OCI-LY7 (cell line): ENCODE results near the gene PRRG4. TPM values are rescaled to one million over a fixed set of nuclear protein-coding genes. Genes with fewer than 3 reads are reported as not detected.

Experiments
- BruUV-seq: library from RNA; stranded (reverse); fragments of 400-500 nt; replicated peaks from 2 replicates; lab custom pipeline; 2021; lab: Mats Ljungman, UMichigan
- CTCF ChIA-PET: fragments of 300-600 bp; sonication (Branson Sonifier 250); formaldehyde crosslinking; loops from one replicate; lab custom pipeline; 2022; ENCODE audit warnings: antibody characterized with exemption; ENCODE audit not compliant: unreplicated experiment; lab: Charles Lee
- POLR2A ChIA-PET: fragments of 300-600 bp; sonication (Branson Sonifier 250); formaldehyde crosslinking; loops from one replicate; lab custom pipeline; 2022; ENCODE audit warnings: antibody characterized with exemption; lab: Charles Lee
- DNase-seq: peaks from one replicate; pipeline ENCODE4 v3.0.0-alpha.2; 2015; ENCODE audit warnings: low spot score
- H2AFZ ChIP-seq: fragments of 200-600 bp; sonication (generic), shearing (Covaris generic); 2 replicates; pipeline ENCODE4 v1.6.1; 2014; ENCODE audit warnings: mild to moderate bottlenecking, antibody characterized with exemption, low read length, moderate library complexity
- H3K27ac ChIP-seq: fragments of 200-600 bp; sonication (generic); 2 replicates; pipeline ENCODE4 v1.5.1; 2014; ENCODE audit warnings: mixed run types, low read depth, mild to moderate bottlenecking, moderate library complexity, low read length, inconsistent platforms; ENCODE audit not compliant: poor library complexity, severe bottlenecking
- H3K36me3 ChIP-seq: fragments of 200-600 bp; sonication (generic); 2 replicates; pipeline ENCODE4 v1.6.1; 2014; ENCODE audit warnings: mild to moderate bottlenecking, antibody characterized with exemption, low read length, moderate library complexity, mixed read lengths; ENCODE audit not compliant: insufficient read depth
- H3K4me1 ChIP-seq: fragments of 200-600 bp; sonication (generic); 2 replicates; pipeline ENCODE4 v1.5.1; 2014; ENCODE audit warnings: mild to moderate bottlenecking, low read length; ENCODE audit not compliant: insufficient read depth, poor library complexity, severe bottlenecking
- H3K4me2 ChIP-seq: fragments of 200-600 bp; sonication (generic); 2 replicates; pipeline ENCODE4 v1.6.1; 2014; ENCODE audit warnings: mild to moderate bottlenecking, low read length
- H3K4me3 ChIP-seq: fragments of 200-600 bp; sonication (generic); 2 replicates; pipeline ENCODE4 v1.5.1; 2014; ENCODE audit warnings: mild to moderate bottlenecking, low read depth, low read length; ENCODE audit not compliant: poor library complexity, severe bottlenecking
- H3K79me2 ChIP-seq: fragments of 200-600 bp; sonication (generic); 2 replicates; pipeline ENCODE4 v1.6.1; 2016; ENCODE audit warnings: low read depth, mild to moderate bottlenecking, low read length, moderate library complexity, mixed read lengths; ENCODE audit not compliant: insufficient read depth
- H3K9me2 ChIP-seq: fragments of 200-600 bp; sonication (generic); 2 replicates; pipeline ENCODE4 v1.6.1; 2016; ENCODE audit warnings: mild to moderate bottlenecking, low read length, mixed read lengths; ENCODE audit not compliant: insufficient read depth
- H3K9me3 ChIP-seq: fragments of 200-600 bp; sonication (generic); 2 replicates; pipeline ENCODE4 v1.6.1; 2014; ENCODE audit warnings: mild to moderate bottlenecking, mixed run types, low read length, mixed read lengths
- H4K20me1 ChIP-seq: fragments of 200-600 bp; sonication (generic); 2 replicates; pipeline ENCODE4 v1.6.1; 2014; ENCODE audit warnings: mild to moderate bottlenecking, antibody characterized with exemption, low read length, moderate library complexity, mixed read lengths; ENCODE audit not compliant: insufficient read depth
- EZH2phosphoT487 ChIP-seq: fragments of 200-600 bp; sonication (generic); IDR thresholded peaks from 2 replicates; pipeline ENCODE4 v1.6.1; 2018; ENCODE audit warnings: low read depth, borderline replicate concordance, mild to moderate bottlenecking, mixed run types, antibody characterized with exemption, low read length, moderate library complexity, mixed read lengths
- intact Hi-C: fragments of 100-400 bp; cut with micrococcal nuclease; formaldehyde crosslinking; loops from one replicate; pipeline ENCODE4 v1.10.0; 2022; ENCODE audit not compliant: unreplicated experiment
- total RNA-seq, 2 experiments: library from RNA; depleted of rRNA in 1 of 2; stranded (reverse); fragments of >200 nt in 1 of 2; shearing (Covaris generic) in 1 of 2; gene quantifications; 2 replicates each; pipeline ENCODE4 v1.2.3, GENCODE V29; 2014 to 2022
- TF ChIP-seq, protein P1 (sequence below): fragments of 200-600 bp; sonication (generic); conservative IDR thresholded peaks from 2 replicates; pipeline ENCODE4 v1.5.1; 2014; ENCODE audit warnings: mild to moderate bottlenecking, antibody characterized with exemption, low read length, moderate library complexity, mixed read lengths

The PRRG4 gene
- total RNA-seq, 2 experiments from 2014 or later, result not detected

DNA sequence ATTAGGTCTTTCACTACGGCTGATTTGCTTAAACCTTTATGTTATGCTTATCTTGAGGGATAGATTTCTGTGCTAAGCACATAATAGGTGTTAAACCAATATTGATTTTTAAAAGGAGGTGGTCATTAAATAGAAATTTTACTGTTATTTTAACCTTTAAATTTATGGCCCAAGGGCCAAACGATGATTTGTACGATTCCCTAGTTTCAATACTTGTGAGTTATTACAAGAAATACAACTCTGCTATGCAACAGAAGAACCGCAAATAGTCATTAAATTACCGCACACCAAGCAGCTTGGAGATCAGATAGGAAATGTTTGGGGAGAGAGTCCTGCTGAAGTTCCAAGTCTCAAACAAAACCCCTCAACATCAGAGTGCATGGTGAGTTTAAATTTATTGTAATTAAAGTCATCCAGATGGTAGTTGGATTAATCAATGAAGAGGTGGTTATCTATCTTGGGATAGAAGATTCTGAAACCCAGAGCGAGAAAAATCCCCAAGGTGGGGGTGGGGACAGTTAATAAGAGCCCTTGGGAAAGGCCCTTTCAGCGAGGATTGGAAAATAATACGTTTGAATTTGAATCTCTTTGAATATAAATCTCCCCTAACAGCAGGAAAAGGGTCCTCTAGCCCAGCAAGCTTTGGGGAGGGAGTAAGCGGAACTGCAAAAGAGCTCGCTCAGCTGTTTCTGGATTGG, 62.1 kb downstream of the PRRG4 start:
- no peaks in the 10 kb centered on the region for H3K9me3 ChIP-seq
- peak overlapping the region; percentile 86 for H3K4me3 ChIP-seq
- peaks cover 32% of the 10 kb centered on the region for H3K79me2 ChIP-seq
- TF ChIP-seq EZH2phosphoT487, result no peak
- TF ChIP-seq, protein P1, sequence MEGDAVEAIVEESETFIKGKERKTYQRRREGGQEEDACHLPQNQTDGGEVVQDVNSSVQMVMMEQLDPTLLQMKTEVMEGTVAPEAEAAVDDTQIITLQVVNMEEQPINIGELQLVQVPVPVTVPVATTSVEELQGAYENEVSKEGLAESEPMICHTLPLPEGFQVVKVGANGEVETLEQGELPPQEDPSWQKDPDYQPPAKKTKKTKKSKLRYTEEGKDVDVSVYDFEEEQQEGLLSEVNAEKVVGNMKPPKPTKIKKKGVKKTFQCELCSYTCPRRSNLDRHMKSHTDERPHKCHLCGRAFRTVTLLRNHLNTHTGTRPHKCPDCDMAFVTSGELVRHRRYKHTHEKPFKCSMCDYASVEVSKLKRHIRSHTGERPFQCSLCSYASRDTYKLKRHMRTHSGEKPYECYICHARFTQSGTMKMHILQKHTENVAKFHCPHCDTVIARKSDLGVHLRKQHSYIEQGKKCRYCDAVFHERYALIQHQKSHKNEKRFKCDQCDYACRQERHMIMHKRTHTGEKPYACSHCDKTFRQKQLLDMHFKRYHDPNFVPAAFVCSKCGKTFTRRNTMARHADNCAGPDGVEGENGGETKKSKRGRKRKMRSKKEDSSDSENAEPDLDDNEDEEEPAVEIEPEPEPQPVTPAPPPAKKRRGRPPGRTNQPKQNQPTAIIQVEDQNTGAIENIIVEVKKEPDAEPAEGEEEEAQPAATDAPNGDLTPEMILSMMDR, result no peak
- DNase-seq, result no peak
- peak overlapping the region; percentile 71 for H3K4me2 ChIP-seq
- H3K4me1 ChIP-seq, result peaks cover 26% of the 10 kb centered on the region
- H2AFZ ChIP-seq, result peak overlapping the region; percentile 77
- H3K27ac ChIP-seq, result peak overlapping the region; percentile 82
- H3K9me2 ChIP-seq, result no peaks in the 10 kb centered on the region
- peaks cover 18% of the 10 kb centered on the region for H3K36me3 ChIP-seq
- H4K20me1 ChIP-seq, result peaks cover 20% of the 10 kb centered on the region
- intact Hi-C loops, result loop anchor here (10.0 kb wide), 3 partner anchors 143 to 1163 kb away; partner anchors contain the start of genes CAPRIN1, EIF3M and TCP11L1
- ChIA-PET CTCF (interaction anchor here (1.3 kb wide), 1 partner anchor 18 kb away, joined by 3 read pairs; no protein-coding TSS in a partner anchor), POLR2A (interaction anchor here (0.6 to 1.4 kb wide), 10 partner anchors 10 to 162 kb away, joined by 3 to 5 read pairs (median 3); partner anchors contain the start of gene TCP11L1)
- BruUV-seq, result TSS peak; percentile 82

DNA sequence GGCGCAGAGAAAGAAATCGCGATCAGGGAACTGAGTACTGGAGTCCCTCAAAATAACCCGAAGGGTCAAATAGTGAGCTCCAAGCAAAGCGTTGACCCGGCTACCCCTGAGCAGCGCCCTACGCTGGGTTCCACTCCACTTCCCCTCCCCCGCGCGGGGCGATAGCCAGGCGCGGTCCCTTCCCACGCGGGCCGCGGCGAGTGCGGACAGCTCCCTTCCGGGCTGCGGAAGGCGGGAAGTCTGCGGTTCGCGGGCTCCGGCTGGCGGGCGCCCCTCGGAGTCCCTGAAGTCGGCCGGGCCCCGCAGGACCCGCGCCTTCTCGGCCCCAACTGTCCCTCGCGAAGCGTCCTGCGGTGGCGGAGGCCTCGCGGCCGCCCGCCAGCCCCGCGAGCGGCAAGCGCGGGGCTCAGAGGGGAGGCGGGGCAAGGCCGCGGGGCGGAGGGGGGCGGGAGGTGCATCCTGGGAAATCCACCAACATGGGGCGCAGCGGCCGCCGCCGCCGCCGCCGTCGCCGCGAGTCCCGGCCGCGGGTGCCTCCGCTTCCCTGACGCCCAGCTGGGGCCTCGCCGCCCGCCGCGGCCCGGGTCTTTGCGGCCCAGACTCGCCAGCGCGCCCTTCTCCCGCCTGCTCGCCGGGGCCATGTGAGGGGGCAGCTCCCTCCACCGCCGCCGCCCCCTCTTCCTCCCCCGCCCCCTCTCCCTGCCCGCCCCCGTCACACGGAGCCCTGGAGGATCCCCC, 62.8 kb downstream of the PRRG4 start, which contains the start of gene QSER1:
TSS of gene QSER1 (plus strand) at position 457 of the 738 bp plus-strand sequence. CDS start 315 bp downstream, outside the sequence.
- BruUV-seq, result no TSS peak
- intact Hi-C loops, result loop anchor here (10.0 kb wide), 3 partner anchors 142 to 1162 kb away; partner anchors contain the start of genes CAPRIN1, EIF3M and TCP11L1

More for the DNA sequence above, 62.8 kb downstream of the PRRG4 start, which contains the start of gene QSER1:
- CTCF ChIA-PET, result interaction anchor here (1.3 kb wide), 1 partner anchor 17 kb away, joined by 3 read pairs; no protein-coding TSS in a partner anchor
- DNase-seq, result peak; percentile 81
- H3K4me2 ChIP-seq, result peak within 1 kb of the TSS; percentile 100
- peak within 1 kb of the TSS; percentile 82 for H3K27ac ChIP-seq
- no peaks in the 10 kb centered on the region for H3K9me2 ChIP-seq
- H3K4me1 ChIP-seq, result peaks cover 26% of the 10 kb centered on the region
- peaks cover 39% of the 10 kb centered on the region for H3K79me2 ChIP-seq
- H3K9me3 ChIP-seq, result no peaks in the 10 kb centered on the region
- POLR2A ChIA-PET, result interaction anchor here (0.6 to 1.4 kb wide), 12 partner anchors 10 to 488 kb away, joined by 3 to 5 read pairs (median 3); partner anchors contain the start of gene TCP11L1
- peaks cover 25% of the 10 kb centered on the region for H4K20me1 ChIP-seq
- peak within 1 kb of the TSS; percentile 77 for H2AFZ ChIP-seq
- H3K36me3 ChIP-seq, result peaks cover 24% of the 10 kb centered on the region
- H3K4me3 ChIP-seq, result peak within 1 kb of the TSS; percentile 86
- TF ChIP-seq EZH2phosphoT487, result no peak
- TF ChIP-seq, protein P1, result no peak
